Vagina (tissue), 2 donors: ENCODE results near the gene BIN1. TPM values are rescaled to one million over a fixed set of nuclear protein-coding genes. Genes with fewer than 3 reads are reported as not detected.

Experiments used
- DNase-seq, 2 donors: peaks; one replicate each; pipeline ENCODE4 v3.0.0-alpha.2; 2017; ENCODE audit errors: extremely low spot score in 2 of 2
- H3K27ac ChIP-seq: fragments of 200-600 bp; sonication (generic); one replicate; pipeline ENCODE4 v1.5.1; 2019
- H3K27me3 ChIP-seq: fragments of 200-600 bp; sonication (generic); one replicate; pipeline ENCODE4 v1.5.1; 2019
- H3K36me3 ChIP-seq, 2 donors: fragments of 200-600 bp; sonication (generic); one replicate each; pipeline ENCODE4 v1.5.1; 2017 to 2019
- H3K4me1 ChIP-seq: fragments of 200-600 bp; sonication (generic); one replicate; pipeline ENCODE4 v1.5.1; 2019
- H3K4me3 ChIP-seq, 2 donors: fragments of 200-600 bp; sonication (generic); 1 replicate in 1 of 2; 2 replicates in 1 of 2; pipeline ENCODE4 v1.5.1; 2016 to 2019
- H3K9me3 ChIP-seq: fragments of 200-600 bp; sonication (generic); one replicate; pipeline ENCODE4 v1.5.1; 2019
- POLR2A ChIP-seq, 2 donors: fragments of 450-650 bp; IDR thresholded peaks; one replicate each; pipeline ENCODE4 v1.6.1; 2017; ENCODE audit warnings: antibody characterized with exemption in 2 of 2, mild to moderate bottlenecking in 2 of 2, moderate library complexity in 2 of 2
- POLR2AphosphoS5 ChIP-seq, 2 donors: sonication (generic); formaldehyde crosslinking; IDR thresholded peaks; one replicate each; pipeline ENCODE4 v1.9.0; 2017; ENCODE audit warnings: antibody characterized with exemption in 2 of 2, mild to moderate bottlenecking in 2 of 2, low read depth in 1 of 2; ENCODE audit not compliant: insufficient read depth in 1 of 2
- intact Hi-C: fragments of 100-400 bp; cut with DNase I; formaldehyde crosslinking; loops from one replicate; pipeline ENCODE4 v1.15.1; 2023
- total RNA-seq: library from RNA; depleted of rRNA; stranded (reverse); fragments of >200 nt; gene quantifications from one replicate; pipeline ENCODE4 v1.2.3, GENCODE V29; 2016
- TF ChIP-seq, protein P1 (sequence below), 3 experiments: fragments of 450-650 bp in 2 of 3; fragments of 200-600 bp in 1 of 3; sonication (generic) in 1 of 3; IDR thresholded peaks; one replicate each; pipeline ENCODE4 v1.5.1; 2017 to 2019; ENCODE audit warnings: antibody characterized with exemption in 3 of 3, mild to moderate bottlenecking in 2 of 3, moderate library complexity in 2 of 3

Gene BIN1
- total RNA-seq, 1 donor from 2014 or later, result 60.9 TPM

DNA sequence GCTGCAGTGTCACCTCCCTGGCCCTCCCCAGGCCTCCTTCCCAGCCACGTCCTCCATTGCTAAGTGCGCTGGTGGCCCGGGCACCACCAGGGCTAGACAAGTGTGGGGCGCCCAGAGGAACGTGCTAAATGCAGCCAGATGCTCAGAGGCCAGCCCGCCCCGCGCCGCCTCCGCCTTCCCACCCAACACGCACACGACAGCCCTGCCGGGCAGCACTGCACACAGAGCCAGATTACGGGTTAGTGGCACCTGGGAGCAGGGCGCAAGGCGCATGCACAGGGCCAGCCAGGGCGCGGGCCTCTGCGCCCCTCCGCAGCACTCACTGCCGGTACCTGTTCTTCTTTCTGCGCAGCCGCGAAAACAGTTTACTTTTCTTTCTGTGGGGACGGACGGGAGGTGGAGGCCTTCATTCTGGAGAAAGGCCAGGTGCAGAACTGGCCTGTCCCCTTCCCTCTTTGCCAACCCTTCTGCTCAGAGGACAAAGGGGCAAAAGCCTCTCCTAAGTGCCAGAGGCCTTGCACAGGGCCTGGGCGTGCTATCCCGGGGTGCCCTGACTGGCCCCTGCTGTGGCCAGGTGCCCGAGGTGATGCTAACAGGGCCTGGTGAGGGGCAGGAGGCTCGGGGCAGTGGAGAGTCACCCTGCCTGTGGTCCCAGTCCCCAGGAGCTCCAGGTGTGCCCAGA, 46.5 kb downstream of the BIN1 start:
- intact Hi-C loops, result loop anchor here (10.0 kb wide), 1 partner anchor 114 kb away; no protein-coding TSS in a partner anchor
- TF ChIP-seq POLR2AphosphoS5 (IDR thresholded peaks at IDR 0.05; ENCODE audit: insufficient read depth in 1 of 2, low read depth in 1 of 2), result no peak
- TF ChIP-seq, protein P1, sequence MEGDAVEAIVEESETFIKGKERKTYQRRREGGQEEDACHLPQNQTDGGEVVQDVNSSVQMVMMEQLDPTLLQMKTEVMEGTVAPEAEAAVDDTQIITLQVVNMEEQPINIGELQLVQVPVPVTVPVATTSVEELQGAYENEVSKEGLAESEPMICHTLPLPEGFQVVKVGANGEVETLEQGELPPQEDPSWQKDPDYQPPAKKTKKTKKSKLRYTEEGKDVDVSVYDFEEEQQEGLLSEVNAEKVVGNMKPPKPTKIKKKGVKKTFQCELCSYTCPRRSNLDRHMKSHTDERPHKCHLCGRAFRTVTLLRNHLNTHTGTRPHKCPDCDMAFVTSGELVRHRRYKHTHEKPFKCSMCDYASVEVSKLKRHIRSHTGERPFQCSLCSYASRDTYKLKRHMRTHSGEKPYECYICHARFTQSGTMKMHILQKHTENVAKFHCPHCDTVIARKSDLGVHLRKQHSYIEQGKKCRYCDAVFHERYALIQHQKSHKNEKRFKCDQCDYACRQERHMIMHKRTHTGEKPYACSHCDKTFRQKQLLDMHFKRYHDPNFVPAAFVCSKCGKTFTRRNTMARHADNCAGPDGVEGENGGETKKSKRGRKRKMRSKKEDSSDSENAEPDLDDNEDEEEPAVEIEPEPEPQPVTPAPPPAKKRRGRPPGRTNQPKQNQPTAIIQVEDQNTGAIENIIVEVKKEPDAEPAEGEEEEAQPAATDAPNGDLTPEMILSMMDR (IDR thresholded peaks at IDR 0.05), result no peak
- TF ChIP-seq POLR2A (IDR thresholded peaks at IDR 0.05), result no peak
- Histone ChIP-seq H3K27me3 (no peaks in the 10 kb centered on the region), H3K4me3 (no peak overlapping the region), H3K4me1 (peaks cover 31% of the 10 kb centered on the region), H3K36me3 (peaks cover 0 to 8% of the 10 kb centered on the region in 2 donors), H3K9me3 (no peaks in the 10 kb centered on the region), H3K27ac (no peak overlapping the region)
- DNase-seq, result no peak

DNA sequence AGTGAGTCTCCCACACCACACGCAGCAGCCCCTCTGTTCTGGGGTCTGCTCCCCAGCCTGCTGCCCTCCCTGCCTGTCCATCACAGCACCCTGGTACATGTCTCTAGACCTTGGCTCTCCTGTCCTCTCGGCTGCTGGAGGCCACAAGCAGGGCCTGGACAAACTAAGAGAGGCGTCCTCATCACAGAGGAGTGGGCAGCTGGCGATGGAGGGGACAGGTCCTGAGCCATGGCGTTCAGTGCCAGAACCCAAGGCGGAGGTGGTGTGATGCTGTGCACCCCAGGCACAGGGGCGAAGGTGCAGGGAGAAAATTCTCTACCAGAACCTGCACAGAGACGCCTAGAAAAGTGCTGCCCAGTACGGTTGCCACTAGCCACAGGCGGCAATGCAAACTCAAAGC, 47.4 kb downstream of the BIN1 start:
- Histone ChIP-seq H3K27ac (no peak overlapping the region), H3K36me3 (peaks cover 0 to 8% of the 10 kb centered on the region in 2 donors), H3K4me3 (no peak overlapping the region), H3K9me3 (no peaks in the 10 kb centered on the region), H3K27me3 (no peaks in the 10 kb centered on the region), H3K4me1 (peaks cover 23% of the 10 kb centered on the region)
- no peak for DNase-seq
- no peak for TF ChIP-seq POLR2AphosphoS5 (IDR thresholded peaks at IDR 0.05; ENCODE audit: insufficient read depth in 1 of 2, low read depth in 1 of 2)
- TF ChIP-seq, protein P1 (IDR thresholded peaks at IDR 0.05), result no peak
- no peak for TF ChIP-seq POLR2A (IDR thresholded peaks at IDR 0.05)
- intact Hi-C loops, result no loop called here

DNA sequence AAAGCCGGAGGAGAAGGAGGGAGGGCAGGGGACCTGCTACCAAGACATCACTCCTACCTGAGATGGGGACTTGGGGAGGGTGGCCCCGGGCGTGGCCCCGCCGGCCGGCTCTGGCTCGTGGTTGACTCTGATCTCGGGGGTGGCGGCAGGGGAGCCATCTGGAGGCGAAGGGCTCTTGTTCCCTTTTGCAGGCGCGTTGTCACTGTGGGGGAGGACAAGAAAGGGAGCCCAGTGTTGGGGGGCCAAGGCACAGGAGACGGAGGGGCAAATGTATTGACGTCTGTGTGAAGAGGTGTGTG, 48.1 kb downstream of the BIN1 start:
- H3K9me3 ChIP-seq, result no peaks in the 10 kb centered on the region
- peaks cover 16% of the 10 kb centered on the region for H3K4me1 ChIP-seq
- TF ChIP-seq, protein P1 (IDR thresholded peaks at IDR 0.05), result no peak
- no peak for TF ChIP-seq POLR2AphosphoS5 (IDR thresholded peaks at IDR 0.05; ENCODE audit: insufficient read depth in 1 of 2, low read depth in 1 of 2)
- TF ChIP-seq POLR2A (IDR thresholded peaks at IDR 0.05), result no peak
- no peak overlapping the region for H3K27ac ChIP-seq
- no peak for DNase-seq
- peaks cover 0 to 8% of the 10 kb centered on the region in 2 donors for H3K36me3 ChIP-seq
- intact Hi-C loops, result no loop called here
- H3K4me3 ChIP-seq, result no peak overlapping the region
- H3K27me3 ChIP-seq, result no peaks in the 10 kb centered on the region

DNA sequence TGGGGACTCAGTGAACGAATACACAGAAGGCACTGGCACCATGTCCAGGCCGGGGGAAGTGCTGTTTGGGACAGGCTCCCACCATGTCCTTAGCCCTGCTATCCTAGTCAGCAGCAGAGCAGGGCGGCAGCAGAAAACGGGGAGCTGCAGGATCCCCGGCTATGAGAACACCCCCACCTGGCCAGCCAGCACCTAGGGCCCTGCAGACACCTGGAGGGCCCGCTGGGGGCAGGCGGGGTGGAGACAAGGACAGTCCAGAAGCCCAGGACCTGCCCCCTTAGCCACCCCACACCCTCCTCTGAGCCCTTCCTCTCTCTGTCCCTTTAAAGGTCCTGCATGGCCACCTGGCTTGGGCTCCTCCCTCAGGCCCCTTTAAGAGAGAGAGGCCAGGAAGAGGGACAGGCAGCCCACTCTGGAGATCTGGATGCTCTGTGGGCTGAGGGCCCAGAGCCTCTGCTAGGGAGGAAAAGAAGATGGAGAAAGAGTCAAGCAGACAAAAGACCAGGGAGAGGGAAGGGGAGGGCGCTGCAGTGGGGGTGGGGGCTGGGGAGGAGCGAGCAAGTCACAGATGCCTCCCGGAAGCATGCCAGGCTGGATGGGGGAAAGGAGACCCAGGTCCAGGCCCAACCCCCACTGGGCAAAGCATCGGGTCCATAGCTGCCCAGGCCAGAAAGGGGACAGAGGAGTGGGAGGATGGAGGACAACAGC, 48.6 kb downstream of the BIN1 start:
- no peaks in the 10 kb centered on the region for H3K9me3 ChIP-seq
- intact Hi-C loops, result no loop called here
- no peak for DNase-seq
- H3K27ac ChIP-seq, result no peak overlapping the region
- H3K27me3 ChIP-seq, result no peaks in the 10 kb centered on the region
- TF ChIP-seq, protein P1 (IDR thresholded peaks at IDR 0.05), result no peak
- no peak for TF ChIP-seq POLR2AphosphoS5 (IDR thresholded peaks at IDR 0.05; ENCODE audit: insufficient read depth in 1 of 2, low read depth in 1 of 2)
- no peak for TF ChIP-seq POLR2A (IDR thresholded peaks at IDR 0.05)
- H3K36me3 ChIP-seq, result peaks cover 0 to 8% of the 10 kb centered on the region in 2 donors
- H3K4me3 ChIP-seq, result no peak overlapping the region
- peaks cover 11% of the 10 kb centered on the region for H3K4me1 ChIP-seq
